ENCODE measurements around the gene PCBD2.
"Not testable (repeated sequence)": the region's sequence is repeated elsewhere in the genome, so short reads cannot be mapped to it uniquely, and the experiment has no call there.

Gene PCBD2

GRCh38 chr5:134887593-134888159, 17.3 kb upstream of the PCBD2 start:
- Mint-ChIP-seq H3K9me3 (no peaks in the 10 kb centered on the region), H3K36me3 (ENCODE audit: insufficient read depth) (peaks cover 19% of the 10 kb centered on the region), H3K4me3 (no peak overlapping the region), H3K27ac (ENCODE audit: low read depth) (no peak overlapping the region), H3K4me1 (peaks cover 40% of the 10 kb centered on the region), H3K27me3 (no peaks in the 10 kb centered on the region)
- no peak for DNase-seq (ENCODE audit: low spot score in 2 of 2)
- no peak for ATAC-seq (replicated peaks; ENCODE audit: extremely low read depth, poor library complexity, severe bottlenecking)

GRCh38 chr5:134889335-134889734, 15.6 kb upstream of the PCBD2 start:
- DNase-seq (ENCODE audit: low spot score in 2 of 2) (no peak), ATAC-seq (replicated peaks; ENCODE audit: extremely low read depth, poor library complexity, severe bottlenecking) (no peak)
- H3K9me3 Mint-ChIP-seq, result no peaks in the 10 kb centered on the region
- no peaks in the 10 kb centered on the region for H3K27me3 Mint-ChIP-seq
- H3K4me1 Mint-ChIP-seq, result peaks cover 40% of the 10 kb centered on the region
- peaks cover 18% of the 10 kb centered on the region for H3K36me3 Mint-ChIP-seq (ENCODE audit: insufficient read depth)
- H3K27ac Mint-ChIP-seq (ENCODE audit: low read depth), result no peak overlapping the region
- no peak overlapping the region for H3K4me3 Mint-ChIP-seq

GRCh38 chr5:134891473-134891872, 13.5 kb upstream of the PCBD2 start:
- no peak overlapping the region for H3K27ac Mint-ChIP-seq (ENCODE audit: low read depth)
- no peak overlapping the region for H3K4me3 Mint-ChIP-seq
- no peaks in the 10 kb centered on the region for H3K9me3 Mint-ChIP-seq
- H3K36me3 Mint-ChIP-seq (ENCODE audit: insufficient read depth), result peaks cover 29% of the 10 kb centered on the region
- DNase-seq (ENCODE audit: low spot score in 2 of 2) (no peak), ATAC-seq (replicated peaks; ENCODE audit: extremely low read depth, poor library complexity, severe bottlenecking) (no peak)
- peaks cover 27% of the 10 kb centered on the region for H3K4me1 Mint-ChIP-seq
- no peaks in the 10 kb centered on the region for H3K27me3 Mint-ChIP-seq

- ATAC-seq (replicated peaks; ENCODE audit: extremely low read depth, poor library complexity, severe bottlenecking), result no peak
- H3K9me3 Mint-ChIP-seq, result no peaks in the 10 kb centered on the region
- H3K27ac Mint-ChIP-seq (ENCODE audit: low read depth), result no peak overlapping the region
- no peak for DNase-seq (ENCODE audit: low spot score in 2 of 2)
- H3K36me3 Mint-ChIP-seq (ENCODE audit: insufficient read depth), result peaks cover 30% of the 10 kb centered on the region
- H3K27me3 Mint-ChIP-seq, result no peaks in the 10 kb centered on the region
- no peak overlapping the region for H3K4me3 Mint-ChIP-seq
- H3K4me1 Mint-ChIP-seq, result peaks cover 26% of the 10 kb centered on the region
Measured at GRCh38 chr5:134892282-134892681, 12.6 kb upstream of the PCBD2 start.

DNA sequence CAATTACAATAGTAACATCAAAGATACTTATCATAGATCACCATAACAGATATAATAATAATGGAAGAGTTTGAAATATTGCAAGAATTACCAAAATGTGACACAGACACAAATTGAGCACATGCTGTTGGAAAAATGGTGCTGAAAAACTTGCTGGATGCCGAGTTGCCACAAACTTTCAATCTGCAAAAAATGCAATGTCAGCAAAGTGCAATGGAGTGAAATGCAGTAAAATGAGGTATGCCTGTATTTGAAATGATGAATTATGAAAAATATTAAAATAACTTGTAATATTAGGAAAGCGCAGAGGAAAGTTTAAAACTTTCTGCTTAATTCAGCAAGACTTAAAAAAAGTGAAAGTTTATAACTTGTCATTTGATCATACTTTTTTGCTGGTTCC, 12.0 kb upstream of the PCBD2 start:
- no peak overlapping the region for H3K4me3 Mint-ChIP-seq

DNA sequence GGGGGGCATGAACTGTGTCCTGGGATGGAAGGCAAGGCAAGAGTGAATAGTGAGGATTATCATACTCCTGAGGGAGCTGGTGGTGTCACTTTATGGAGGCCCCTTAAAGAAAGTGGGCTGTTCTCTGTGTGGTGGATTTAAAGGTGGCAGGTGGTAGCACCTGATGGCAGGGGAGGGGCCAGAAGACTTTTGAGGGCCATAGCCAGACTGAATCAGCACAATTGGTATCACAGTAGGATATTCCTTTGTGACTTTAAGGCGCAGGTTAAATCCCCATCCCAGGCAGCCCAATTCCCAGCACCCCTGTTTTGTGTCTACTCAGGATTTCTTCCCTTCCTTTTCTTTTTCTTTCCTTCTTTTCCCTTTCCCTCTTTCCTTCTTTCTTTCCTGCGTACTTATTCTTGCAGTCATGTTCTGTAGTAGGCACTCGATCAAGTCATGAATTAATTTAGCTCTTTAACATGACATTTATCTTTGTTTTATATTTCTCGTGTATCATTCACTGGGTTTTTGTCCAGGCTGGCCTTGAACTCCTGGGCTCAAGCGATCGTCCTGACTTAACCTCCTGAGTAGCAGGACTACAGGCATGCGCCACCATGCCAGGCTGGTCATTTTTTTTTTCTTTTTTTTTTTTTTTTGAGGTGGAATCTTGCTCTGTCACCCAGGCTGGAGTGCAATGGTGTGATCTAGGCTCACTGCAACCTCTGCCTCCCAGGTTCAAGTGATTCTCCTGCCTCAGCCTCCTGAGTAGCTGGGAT, 11.0 kb upstream of the PCBD2 start:
- no peak overlapping the region for H3K4me3 Mint-ChIP-seq
- peaks cover 26% of the 10 kb centered on the region for H3K36me3 Mint-ChIP-seq (ENCODE audit: insufficient read depth)
- no peaks in the 10 kb centered on the region for H3K9me3 Mint-ChIP-seq
- DNase-seq (ENCODE audit: low spot score in 2 of 2) (no peak), ATAC-seq (replicated peaks; ENCODE audit: extremely low read depth, poor library complexity, severe bottlenecking) (no peak)
- peaks cover 20% of the 10 kb centered on the region for H3K4me1 Mint-ChIP-seq
- H3K27me3 Mint-ChIP-seq, result no peaks in the 10 kb centered on the region
- no peak overlapping the region for H3K27ac Mint-ChIP-seq (ENCODE audit: low read depth)

More for the DNA sequence above, 12.0 kb upstream of the PCBD2 start:
- no peak overlapping the region for H3K27ac Mint-ChIP-seq (ENCODE audit: low read depth)
- peaks cover 29% of the 10 kb centered on the region for H3K36me3 Mint-ChIP-seq (ENCODE audit: insufficient read depth)
- no peak for DNase-seq (ENCODE audit: low spot score in 2 of 2)
- no peaks in the 10 kb centered on the region for H3K27me3 Mint-ChIP-seq
- H3K9me3 Mint-ChIP-seq, result no peaks in the 10 kb centered on the region
- peaks cover 20% of the 10 kb centered on the region for H3K4me1 Mint-ChIP-seq
- ATAC-seq (replicated peaks; ENCODE audit: extremely low read depth, poor library complexity, severe bottlenecking), result no peak

DNA sequence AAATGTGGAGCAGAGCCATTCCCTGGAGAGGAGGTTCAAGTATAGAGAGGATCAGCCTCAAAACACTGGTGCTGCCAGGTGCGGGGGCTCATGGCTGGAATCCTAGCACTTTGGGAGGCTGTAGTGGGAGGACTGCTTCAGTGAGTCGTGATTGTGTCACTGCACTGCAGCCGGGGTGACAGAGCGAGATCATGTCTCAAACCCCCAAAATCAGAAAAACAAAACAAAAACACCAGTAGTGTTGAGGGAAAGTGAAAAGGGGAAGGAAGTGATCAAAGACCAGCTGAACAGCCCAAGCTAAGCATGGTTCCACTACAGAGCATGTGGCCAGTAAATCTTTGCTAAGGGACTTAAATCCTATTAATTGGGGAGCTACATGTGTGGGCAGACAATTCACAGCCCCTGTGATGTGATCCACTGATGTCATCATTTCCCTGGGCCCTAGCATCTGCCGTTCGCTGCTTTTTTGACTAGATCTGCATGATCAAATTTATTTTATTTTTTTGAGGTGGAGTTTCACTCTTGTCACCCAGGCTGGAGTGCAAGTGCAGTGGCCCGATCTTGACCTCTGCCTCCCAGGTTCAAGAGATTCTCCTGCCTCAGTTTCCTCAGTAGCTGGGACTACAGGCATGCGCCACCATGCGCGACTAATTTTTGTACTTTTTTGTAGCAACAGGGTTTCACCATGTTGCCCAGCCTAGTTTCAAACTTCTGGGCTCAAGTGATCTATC, 2.7 kb upstream of the PCBD2 start:
- no peaks in the 10 kb centered on the region for H3K27me3 Mint-ChIP-seq
- ATAC-seq (replicated peaks; ENCODE audit: extremely low read depth, poor library complexity, severe bottlenecking) (no peak), DNase-seq (ENCODE audit: low spot score in 2 of 2) (no peak)
- H3K36me3 Mint-ChIP-seq (ENCODE audit: insufficient read depth), result peaks cover 21% of the 10 kb centered on the region
- H3K9me3 Mint-ChIP-seq, result no peaks in the 10 kb centered on the region
- H3K4me3 Mint-ChIP-seq, result peak overlapping the region; percentile 41
- peaks cover 5% of the 10 kb centered on the region for H3K4me1 Mint-ChIP-seq
- H3K27ac Mint-ChIP-seq (ENCODE audit: low read depth), result no peak overlapping the region

DNA sequence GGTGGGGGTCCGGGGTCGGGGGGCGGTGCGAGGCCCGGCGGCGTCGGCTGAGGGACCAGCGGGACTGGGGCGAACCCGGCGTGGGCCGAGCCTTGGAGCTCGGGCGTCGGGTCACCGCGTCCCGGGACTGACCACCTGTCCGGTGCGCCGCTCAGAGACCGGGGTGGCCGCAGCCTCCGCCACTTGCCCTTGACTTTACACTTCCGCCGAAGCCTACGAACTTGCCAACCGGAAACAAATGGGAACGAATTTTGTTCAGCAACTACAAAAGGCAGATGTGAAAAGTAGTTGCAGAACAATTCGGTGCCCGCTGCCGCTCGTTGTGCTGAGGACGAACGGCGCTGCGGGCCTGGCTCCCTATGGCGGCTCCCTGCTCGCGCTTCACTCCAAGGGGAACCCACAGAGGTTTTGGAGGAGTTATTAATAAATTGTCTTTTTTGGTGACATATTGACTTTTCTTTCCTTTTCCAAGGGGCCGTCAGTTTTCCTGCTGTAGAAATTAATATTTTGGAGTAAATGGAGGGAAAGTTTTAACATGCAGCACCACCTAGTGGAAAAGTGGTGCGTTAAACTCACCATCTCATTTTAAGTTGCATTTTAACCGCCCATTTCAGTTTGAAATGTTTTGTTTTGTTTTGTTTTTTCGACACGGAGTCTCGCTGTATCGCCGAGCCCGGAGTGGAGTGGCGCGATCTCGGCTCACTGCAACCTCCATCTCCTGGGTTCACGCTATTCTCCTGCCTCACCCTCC, 490 bp downstream of the PCBD2 start:
- H3K27me3 Mint-ChIP-seq, result no peaks in the 10 kb centered on the region
- H3K27ac Mint-ChIP-seq (ENCODE audit: low read depth), result peak overlapping the region; percentile 94
- ATAC-seq (replicated peaks; ENCODE audit: extremely low read depth, poor library complexity, severe bottlenecking) (peak; percentile 39), DNase-seq (ENCODE audit: low spot score in 2 of 2) (peak; percentile 54 to 59)
- peak overlapping the region; percentile 93 for H3K4me3 Mint-ChIP-seq
- peaks cover 5% of the 10 kb centered on the region for H3K4me1 Mint-ChIP-seq
- H3K9me3 Mint-ChIP-seq, result no peaks in the 10 kb centered on the region
- H3K36me3 Mint-ChIP-seq (ENCODE audit: insufficient read depth), result peaks cover 13% of the 10 kb centered on the region

DNA sequence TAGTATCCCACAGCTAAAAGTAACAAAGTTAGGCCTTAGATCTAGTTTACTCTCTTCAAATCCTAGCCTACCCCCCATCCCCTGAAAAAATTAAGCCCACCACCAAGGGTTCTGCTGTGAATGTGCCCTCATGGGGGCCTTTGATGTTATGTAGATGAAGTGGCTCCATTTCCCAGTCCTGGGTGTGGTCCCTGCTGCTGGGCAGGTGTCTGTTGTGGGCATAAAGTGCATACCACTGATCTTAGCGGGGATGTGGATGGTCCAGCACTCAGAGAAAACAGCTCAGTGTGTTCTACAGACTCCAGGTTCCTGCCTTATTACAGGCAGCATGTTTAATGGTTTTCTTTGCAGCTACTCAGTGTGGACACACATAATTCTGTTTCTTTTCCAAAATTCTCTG, 1.9 kb downstream of the PCBD2 start:
- H3K4me3 Mint-ChIP-seq, result peak overlapping the region; percentile 93
- DNase-seq (ENCODE audit: low spot score in 2 of 2) (no peak), ATAC-seq (replicated peaks; ENCODE audit: extremely low read depth, poor library complexity, severe bottlenecking) (no peak)
- peak overlapping the region; percentile 94 for H3K27ac Mint-ChIP-seq (ENCODE audit: low read depth)
- peaks cover 18% of the 10 kb centered on the region for H3K36me3 Mint-ChIP-seq (ENCODE audit: insufficient read depth)
- no peaks in the 10 kb centered on the region for H3K27me3 Mint-ChIP-seq
- peaks cover 5% of the 10 kb centered on the region for H3K4me1 Mint-ChIP-seq
- no peaks in the 10 kb centered on the region for H3K9me3 Mint-ChIP-seq

DNA sequence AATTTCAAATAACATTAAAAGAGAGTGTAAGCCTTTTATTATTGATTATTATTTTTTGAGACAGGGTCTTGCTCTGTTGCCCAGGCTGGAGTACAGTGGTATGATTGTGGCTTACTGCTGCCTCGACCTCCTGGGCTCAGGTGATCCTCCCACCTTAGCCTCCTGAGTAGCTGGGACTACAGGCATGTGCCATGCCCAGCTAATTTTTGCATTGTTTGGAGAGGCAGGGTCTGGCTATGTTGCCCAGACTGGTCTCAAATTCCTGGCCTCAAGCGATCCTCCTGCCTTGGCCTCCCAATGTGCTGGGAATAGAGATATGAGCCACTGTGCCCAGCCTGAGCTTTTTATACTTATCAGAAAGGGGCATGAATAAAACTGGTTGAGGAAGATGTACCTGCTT, 5.8 kb downstream of the PCBD2 start:
- H3K9me3 Mint-ChIP-seq; DNase-seq (ENCODE audit: low spot score in 2 of 2); ATAC-seq (replicated peaks; ENCODE audit: extremely low read depth, poor library complexity, severe bottlenecking); H3K4me1 Mint-ChIP-seq; H3K4me3 Mint-ChIP-seq; H3K27me3 Mint-ChIP-seq; H3K27ac Mint-ChIP-seq (ENCODE audit: low read depth): not testable (repeated sequence)
- peaks cover 15% of the 10 kb centered on the region for H3K36me3 Mint-ChIP-seq (ENCODE audit: insufficient read depth)

DNA sequence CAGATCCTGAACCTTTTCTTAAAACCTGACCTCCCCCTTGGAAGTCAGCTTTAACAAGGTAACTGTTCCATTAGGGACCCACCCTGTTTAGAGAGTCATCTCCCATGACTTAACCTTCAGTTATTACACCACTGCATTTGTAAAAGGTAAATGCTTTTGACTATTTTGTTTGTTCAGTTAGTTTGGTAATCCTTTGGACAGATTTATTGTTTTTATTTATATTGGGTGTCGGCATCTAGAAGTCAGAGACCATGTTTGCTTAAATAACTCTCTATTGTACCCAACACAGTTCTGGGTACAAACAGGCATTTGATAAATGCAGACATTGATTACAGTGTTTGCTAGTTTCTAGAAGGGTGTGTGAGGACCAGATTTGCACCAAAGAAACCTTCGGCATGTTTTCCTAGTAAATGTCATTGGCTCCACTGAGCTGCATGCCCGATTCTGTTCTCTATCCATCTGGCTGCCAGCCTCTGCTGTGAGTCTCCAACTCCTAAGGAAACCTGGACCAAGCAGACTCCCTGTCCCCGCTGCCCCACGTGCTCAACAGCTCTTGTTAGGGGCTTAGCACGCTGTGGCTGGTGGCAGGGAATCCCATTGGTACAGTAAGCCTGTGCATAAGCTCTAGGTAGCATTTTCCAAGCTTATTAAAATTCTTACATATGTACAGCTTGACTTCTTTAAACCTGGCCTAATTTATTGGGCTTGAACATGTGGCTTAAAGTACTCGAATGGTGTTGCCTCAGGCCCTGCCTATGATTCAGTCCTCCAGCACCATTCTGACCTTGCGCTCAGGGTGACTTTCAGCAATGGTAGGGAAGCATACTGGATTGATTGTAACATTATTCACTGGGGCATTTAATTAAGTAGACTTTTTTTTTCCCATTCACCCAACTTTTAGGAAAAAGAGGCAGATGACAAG, 6.6 kb downstream of the PCBD2 start:
- no peak overlapping the region for H3K4me3 Mint-ChIP-seq
- peaks cover 14% of the 10 kb centered on the region for H3K36me3 Mint-ChIP-seq (ENCODE audit: insufficient read depth)
- no peak overlapping the region for H3K27ac Mint-ChIP-seq (ENCODE audit: low read depth)
- DNase-seq (ENCODE audit: low spot score in 2 of 2) (no peak), ATAC-seq (replicated peaks; ENCODE audit: extremely low read depth, poor library complexity, severe bottlenecking) (no peak)
- H3K27me3 Mint-ChIP-seq, result no peaks in the 10 kb centered on the region
- no peaks in the 10 kb centered on the region for H3K4me1 Mint-ChIP-seq
- H3K9me3 Mint-ChIP-seq, result no peaks in the 10 kb centered on the region

GRCh38 chr5:134913254-134913653, 8.3 kb downstream of the PCBD2 start:
- peaks cover 16% of the 10 kb centered on the region for H3K36me3 Mint-ChIP-seq (ENCODE audit: insufficient read depth)
- no peak for ATAC-seq (replicated peaks; ENCODE audit: extremely low read depth, poor library complexity, severe bottlenecking)
- no peak overlapping the region for H3K4me3 Mint-ChIP-seq
- no peak overlapping the region for H3K27ac Mint-ChIP-seq (ENCODE audit: low read depth)
- no peak for DNase-seq (ENCODE audit: low spot score in 2 of 2)
- H3K27me3 Mint-ChIP-seq, result no peaks in the 10 kb centered on the region
- H3K4me1 Mint-ChIP-seq, result no peaks in the 10 kb centered on the region
- H3K9me3 Mint-ChIP-seq, result no peaks in the 10 kb centered on the region
